GM23338 (cell line): ENCODE data around the gene SLC4A3. TPM values are rescaled to one million over a fixed set of nuclear protein-coding genes. Genes with fewer than 3 reads are reported as not detected.
A peak's percentile ranks its signal among the peaks of the same experiment; 100 is the strongest.

ENCODE experiments used
- ATAC-seq: fragments of 200-7000 bp; cut with Tn5 transposase; 3 replicates; pipeline ENCODE4 v1.9.1; 2020
- DNase-seq: peaks from one replicate; pipeline ENCODE4 v3.0.0-alpha.2; 2015; ENCODE audit warnings: low spot score
- H2AFZ ChIP-seq: fragments of 200-600 bp; sonication (generic); 2 replicates; pipeline ENCODE4 v1.8.0; 2016; ENCODE audit warnings: antibody characterized with exemption, mild to moderate bottlenecking, moderate library complexity
- H3F3A ChIP-seq: fragments of 200-600 bp; sonication (generic); replicated peaks from 2 replicates; pipeline ENCODE4 v1.8.0; 2017; ENCODE audit warnings: antibody characterized with exemption, mixed run types, low read depth
- H3K27ac ChIP-seq: fragments of 200-600 bp; sonication (generic); 2 replicates; pipeline ENCODE4 v1.6.1; 2016; ENCODE audit warnings: low read depth
- H3K27me3 ChIP-seq: fragments of 200-600 bp; sonication (generic); 2 replicates; pipeline ENCODE4 v1.8.0; 2016; ENCODE audit warnings: mild to moderate bottlenecking, mixed run types, moderate library complexity; ENCODE audit not compliant: insufficient read depth
- H3K36me3 ChIP-seq: fragments of 200-600 bp; sonication (generic); 2 replicates; pipeline ENCODE4 v1.8.0; 2016; ENCODE audit warnings: mild to moderate bottlenecking; ENCODE audit not compliant: insufficient read depth
- H3K4me1 ChIP-seq: fragments of 200-600 bp; sonication (generic); 2 replicates; pipeline ENCODE4 v1.8.0; 2016; ENCODE audit warnings: mild to moderate bottlenecking, moderate library complexity; ENCODE audit not compliant: insufficient read depth
- H3K4me2 ChIP-seq: fragments of 200-600 bp; sonication (generic); 2 replicates; pipeline ENCODE4 v1.7.1; 2017; ENCODE audit warnings: mixed run types
- H3K4me3 ChIP-seq: fragments of 200-600 bp; sonication (generic); 2 replicates; pipeline ENCODE4 v1.6.1; 2016; ENCODE audit warnings: mixed run types
- H3K79me2 ChIP-seq: fragments of 200-600 bp; sonication (generic); replicated peaks from 2 replicates; pipeline ENCODE4 v1.8.0; 2017; ENCODE audit warnings: mild to moderate bottlenecking; ENCODE audit not compliant: insufficient read depth
- H3K9me2 ChIP-seq: fragments of 200-600 bp; sonication (generic); 2 replicates; pipeline ENCODE4 v1.8.0; 2017; ENCODE audit not compliant: insufficient read depth
- H4K20me1 ChIP-seq: fragments of 200-600 bp; sonication (generic); replicated peaks from 2 replicates; pipeline ENCODE4 v1.8.0; 2017; ENCODE audit warnings: mild to moderate bottlenecking; ENCODE audit not compliant: insufficient read depth
- H3K27ac Mint-ChIP-seq: 2 replicates; pipeline ENCODE4 v1.8.0; 2020; ENCODE audit warnings: inconsistent platforms, mild to moderate bottlenecking, moderate library complexity, mixed read lengths
- H3K27me3 Mint-ChIP-seq: 3 replicates; pipeline ENCODE4 v1.8.0; 2022; ENCODE audit warnings: low read depth, mild to moderate bottlenecking, moderate library complexity, mixed read lengths, inconsistent platforms; ENCODE audit not compliant: insufficient read depth, poor library complexity
- H3K36me3 Mint-ChIP-seq: 3 replicates; pipeline ENCODE4 v1.8.0; 2021; ENCODE audit warnings: low read depth, mild to moderate bottlenecking, inconsistent platforms, moderate library complexity, mixed read lengths
- H3K4me1 Mint-ChIP-seq: 3 replicates; pipeline ENCODE4 v1.8.0; 2020; ENCODE audit warnings: mild to moderate bottlenecking, inconsistent platforms, mixed read lengths
- H3K4me3 Mint-ChIP-seq: 3 replicates; pipeline ENCODE4 v1.8.0; 2021; ENCODE audit warnings: moderate library complexity, mild to moderate bottlenecking, inconsistent platforms, mixed read lengths
- H3K9me3 Mint-ChIP-seq: 3 replicates; pipeline ENCODE4 v1.8.0; 2020; ENCODE audit warnings: moderate library complexity, mild to moderate bottlenecking, inconsistent platforms, mixed read lengths
- CREB1 ChIP-seq: fragments of 250-450 bp; sonication (Bioruptor Pico); IDR thresholded peaks from 2 replicates; pipeline ENCODE4 v1.5.0; 2020; ENCODE audit warnings: low read depth, mild to moderate bottlenecking, moderate library complexity
- CTCF ChIP-seq, 2 experiments: fragments of 200-600 bp in 1 of 2; sonication (generic) in 1 of 2; conservative IDR thresholded peaks; 2 replicates each; pipeline versions ENCODE4 v1.5.1 to v1.6.1; 2016 to 2017; ENCODE audit warnings: antibody characterized with exemption in 2 of 2, low read depth in 2 of 2, mild to moderate bottlenecking in 2 of 2, moderate library complexity in 1 of 2
- EZH2 ChIP-seq: fragments of 200-600 bp; sonication (generic); IDR thresholded peaks from one replicate; pipeline ENCODE4 v1.8.0; 2017; ENCODE audit warnings: antibody characterized with exemption, mild to moderate bottlenecking, low read depth; ENCODE audit not compliant: unreplicated experiment
- EZH2phosphoT487 ChIP-seq: fragments of 200-600 bp; sonication (generic); IDR thresholded peaks from one replicate; pipeline ENCODE4 v1.8.1; 2018; ENCODE audit warnings: antibody characterized with exemption; ENCODE audit not compliant: unreplicated experiment
- JUNB ChIP-seq: IDR thresholded peaks from one replicate; pipeline ENCODE4 v1.6.1; 2016; ENCODE audit warnings: antibody characterized with exemption; ENCODE audit not compliant: unreplicated experiment
- NANOG ChIP-seq: IDR thresholded peaks from 2 replicates; pipeline ENCODE4 v1.6.1; 2016; ENCODE audit warnings: antibody characterized with exemption, borderline replicate concordance
- POLR2AphosphoS5 ChIP-seq: IDR thresholded peaks from 2 replicates; pipeline ENCODE4 v1.6.1; 2016; ENCODE audit warnings: antibody characterized with exemption, low read depth
- STAT1 ChIP-seq: IDR thresholded peaks from one replicate; pipeline ENCODE4 v1.6.1; 2016; ENCODE audit warnings: antibody characterized with exemption; ENCODE audit not compliant: unreplicated experiment
- ZNF114 ChIP-seq: fragments of 250-450 bp; sonication (Bioruptor Pico); IDR thresholded peaks from 2 replicates; pipeline ENCODE4 v1.5.0; 2020; ENCODE audit warnings: mild to moderate bottlenecking, moderate library complexity
- ZNF331 ChIP-seq: fragments of 250-450 bp; sonication (Bioruptor Pico); IDR thresholded peaks from 2 replicates; pipeline ENCODE4 v1.5.0; 2020; ENCODE audit warnings: low read depth, mild to moderate bottlenecking, moderate library complexity
- polyA plus RNA-seq: library from polyadenylated mRNA; unstranded; fragments of >200 nt; fragmentation: Nextera tagmentation; extraction: Ambion mirVana; gene quantifications from 2 replicates; pipeline ENCODE4 v1.2.1, GENCODE V29; 2016
- total RNA-seq: library from RNA; depleted of rRNA; stranded (reverse); fragments of >200 nt; shearing (Covaris generic); gene quantifications from 2 replicates; pipeline ENCODE4 v1.2.3, GENCODE V29; 2014
- TF ChIP-seq, protein P1 (sequence below): fragments of 250-450 bp; sonication (Bioruptor Pico); IDR thresholded peaks from 2 replicates; pipeline ENCODE4 v1.5.0; 2020; ENCODE audit warnings: mild to moderate bottlenecking, moderate library complexity
- TF ChIP-seq, protein P2 (sequence below): IDR thresholded peaks from 2 replicates; pipeline ENCODE4 v1.6.1; 2016; ENCODE audit warnings: antibody characterized with exemption

The SLC4A3 gene
- total and polyA plus RNA-seq, 2 experiments from 2014 or later, result 3.6 to 6.8 TPM

GRCh38 chr2:219598308-219599078 lies 28.9 kb upstream of the SLC4A3 start:
- no peaks in the 10 kb centered on the region; the same call in 2 of the 3 replicates for H3K9me3 Mint-ChIP-seq
- H3K4me3 Mint-ChIP-seq, result peak overlapping the region; percentile 96
- DNase-seq (no peak), ATAC-seq (no peak)
- peaks cover 27% of the 10 kb centered on the region for H3K4me1 Mint-ChIP-seq
- peak overlapping the region; percentile 57 for H3K4me3 ChIP-seq
- peaks cover 9% of the 10 kb centered on the region; the same call in 1 of the 2 replicates for H3K79me2 ChIP-seq
- peak overlapping the region; percentile 99 for H3K27ac Mint-ChIP-seq
- TF ChIP-seq NANOG (no peak), POLR2AphosphoS5 (0 out of 2 replicates have a peak, but pooled peaks have one; percentile 4)
- peaks cover 26% of the 10 kb centered on the region for H3K4me1 ChIP-seq
- H3K4me2 ChIP-seq, result peak overlapping the region; percentile 81
- no peaks in the 10 kb centered on the region for H3K36me3 ChIP-seq
- peaks cover 2% of the 10 kb centered on the region for H3K27me3 Mint-ChIP-seq
- H3K27me3 ChIP-seq, result no peaks in the 10 kb centered on the region
- H4K20me1 ChIP-seq, result no peaks in the 10 kb centered on the region
- no peaks in the 10 kb centered on the region; the same call in 1 of the 2 replicates for H3F3A ChIP-seq
- H3K36me3 Mint-ChIP-seq, result peaks cover 3% of the 10 kb centered on the region; the same call in 2 of the 3 replicates
- H3K9me2 ChIP-seq, result no peaks in the 10 kb centered on the region
- peak overlapping the region; percentile 89 for H3K27ac ChIP-seq
- no peak overlapping the region for H2AFZ ChIP-seq

GRCh38 chr2:219603771-219604170 lies 23.7 kb upstream of the SLC4A3 start:
- no peaks in the 10 kb centered on the region for H3F3A ChIP-seq
- Mint-ChIP-seq H3K27me3 (peaks cover 14% of the 10 kb centered on the region), H3K27ac (no peak overlapping the region), H3K9me3 (no peaks in the 10 kb centered on the region), H3K36me3 (peaks cover 24% of the 10 kb centered on the region; the same call in 2 of the 3 replicates), H3K4me3 (no peak overlapping the region), H3K4me1 (peaks cover 5% of the 10 kb centered on the region; the same call in 2 of the 3 replicates)
- no peaks in the 10 kb centered on the region for H4K20me1 ChIP-seq
- H3K4me2 ChIP-seq, result no peak overlapping the region
- H3K4me3 ChIP-seq, result no peak overlapping the region
- H3K27ac ChIP-seq, result no peak overlapping the region
- H3K4me1 ChIP-seq, result peaks cover 2% of the 10 kb centered on the region; the same call in 1 of the 2 replicates
- DNase-seq, result no peak
- H3K9me2 ChIP-seq, result no peaks in the 10 kb centered on the region
- H3K79me2 ChIP-seq, result peaks cover 8% of the 10 kb centered on the region; the same call in 1 of the 2 replicates
- H2AFZ ChIP-seq, result no peak overlapping the region
- H3K36me3 ChIP-seq, result no peaks in the 10 kb centered on the region
- no peaks in the 10 kb centered on the region for H3K27me3 ChIP-seq
- ATAC-seq, result no peak
- TF ChIP-seq ZNF114, result no peak
- no peak for TF ChIP-seq EZH2phosphoT487
- TF ChIP-seq POLR2AphosphoS5, result no peak
- TF ChIP-seq, protein P1, sequence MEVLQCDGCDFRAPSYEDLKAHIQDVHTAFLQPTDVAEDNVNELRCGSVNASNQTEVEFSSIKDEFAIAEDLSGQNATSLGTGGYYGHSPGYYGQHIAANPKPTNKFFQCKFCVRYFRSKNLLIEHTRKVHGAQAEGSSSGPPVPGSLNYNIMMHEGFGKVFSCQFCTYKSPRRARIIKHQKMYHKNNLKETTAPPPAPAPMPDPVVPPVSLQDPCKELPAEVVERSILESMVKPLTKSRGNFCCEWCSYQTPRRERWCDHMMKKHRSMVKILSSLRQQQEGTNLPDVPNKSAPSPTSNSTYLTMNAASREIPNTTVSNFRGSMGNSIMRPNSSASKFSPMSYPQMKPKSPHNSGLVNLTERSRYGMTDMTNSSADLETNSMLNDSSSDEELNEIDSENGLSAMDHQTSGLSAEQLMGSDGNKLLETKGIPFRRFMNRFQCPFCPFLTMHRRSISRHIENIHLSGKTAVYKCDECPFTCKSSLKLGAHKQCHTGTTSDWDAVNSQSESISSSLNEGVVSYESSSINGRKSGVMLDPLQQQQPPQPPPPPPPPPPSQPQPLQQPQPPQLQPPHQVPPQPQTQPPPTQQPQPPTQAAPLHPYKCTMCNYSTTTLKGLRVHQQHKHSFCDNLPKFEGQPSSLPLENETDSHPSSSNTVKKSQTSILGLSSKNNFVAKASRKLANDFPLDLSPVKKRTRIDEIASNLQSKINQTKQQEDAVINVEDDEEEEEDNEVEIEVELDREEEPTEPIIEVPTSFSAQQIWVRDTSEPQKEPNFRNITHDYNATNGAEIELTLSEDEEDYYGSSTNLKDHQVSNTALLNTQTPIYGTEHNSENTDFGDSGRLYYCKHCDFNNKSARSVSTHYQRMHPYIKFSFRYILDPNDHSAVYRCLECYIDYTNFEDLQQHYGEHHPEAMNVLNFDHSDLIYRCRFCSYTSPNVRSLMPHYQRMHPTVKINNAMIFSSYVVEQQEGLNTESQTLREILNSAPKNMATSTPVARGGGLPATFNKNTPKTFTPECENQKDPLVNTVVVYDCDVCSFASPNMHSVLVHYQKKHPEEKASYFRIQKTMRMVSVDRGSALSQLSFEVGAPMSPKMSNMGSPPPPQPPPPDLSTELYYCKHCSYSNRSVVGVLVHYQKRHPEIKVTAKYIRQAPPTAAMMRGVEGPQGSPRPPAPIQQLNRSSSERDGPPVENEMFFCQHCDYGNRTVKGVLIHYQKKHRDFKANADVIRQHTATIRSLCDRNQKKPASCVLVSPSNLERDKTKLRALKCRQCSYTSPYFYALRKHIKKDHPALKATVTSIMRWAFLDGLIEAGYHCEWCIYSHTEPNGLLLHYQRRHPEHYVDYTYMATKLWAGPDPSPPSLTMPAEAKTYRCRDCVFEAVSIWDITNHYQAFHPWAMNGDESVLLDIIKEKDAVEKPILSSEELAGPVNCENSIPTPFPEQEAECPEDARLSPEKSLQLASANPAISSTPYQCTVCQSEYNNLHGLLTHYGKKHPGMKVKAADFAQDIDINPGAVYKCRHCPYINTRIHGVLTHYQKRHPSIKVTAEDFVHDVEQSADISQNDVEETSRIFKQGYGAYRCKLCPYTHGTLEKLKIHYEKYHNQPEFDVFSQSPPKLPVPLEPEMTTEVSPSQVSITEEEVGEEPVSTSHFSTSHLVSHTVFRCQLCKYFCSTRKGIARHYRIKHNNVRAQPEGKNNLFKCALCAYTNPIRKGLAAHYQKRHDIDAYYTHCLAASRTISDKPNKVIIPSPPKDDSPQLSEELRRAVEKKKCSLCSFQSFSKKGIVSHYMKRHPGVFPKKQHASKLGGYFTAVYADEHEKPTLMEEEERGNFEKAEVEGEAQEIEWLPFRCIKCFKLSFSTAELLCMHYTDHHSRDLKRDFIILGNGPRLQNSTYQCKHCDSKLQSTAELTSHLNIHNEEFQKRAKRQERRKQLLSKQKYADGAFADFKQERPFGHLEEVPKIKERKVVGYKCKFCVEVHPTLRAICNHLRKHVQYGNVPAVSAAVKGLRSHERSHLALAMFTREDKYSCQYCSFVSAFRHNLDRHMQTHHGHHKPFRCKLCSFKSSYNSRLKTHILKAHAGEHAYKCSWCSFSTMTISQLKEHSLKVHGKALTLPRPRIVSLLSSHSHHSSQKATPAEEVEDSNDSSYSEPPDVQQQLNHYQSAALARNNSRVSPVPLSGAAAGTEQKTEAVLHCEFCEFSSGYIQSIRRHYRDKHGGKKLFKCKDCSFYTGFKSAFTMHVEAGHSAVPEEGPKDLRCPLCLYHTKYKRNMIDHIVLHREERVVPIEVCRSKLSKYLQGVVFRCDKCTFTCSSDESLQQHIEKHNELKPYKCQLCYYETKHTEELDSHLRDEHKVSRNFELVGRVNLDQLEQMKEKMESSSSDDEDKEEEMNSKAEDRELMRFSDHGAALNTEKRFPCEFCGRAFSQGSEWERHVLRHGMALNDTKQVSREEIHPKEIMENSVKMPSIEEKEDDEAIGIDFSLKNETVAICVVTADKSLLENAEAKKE (CRISPR knock-in tag), result no peak
- TF ChIP-seq, protein P2, sequence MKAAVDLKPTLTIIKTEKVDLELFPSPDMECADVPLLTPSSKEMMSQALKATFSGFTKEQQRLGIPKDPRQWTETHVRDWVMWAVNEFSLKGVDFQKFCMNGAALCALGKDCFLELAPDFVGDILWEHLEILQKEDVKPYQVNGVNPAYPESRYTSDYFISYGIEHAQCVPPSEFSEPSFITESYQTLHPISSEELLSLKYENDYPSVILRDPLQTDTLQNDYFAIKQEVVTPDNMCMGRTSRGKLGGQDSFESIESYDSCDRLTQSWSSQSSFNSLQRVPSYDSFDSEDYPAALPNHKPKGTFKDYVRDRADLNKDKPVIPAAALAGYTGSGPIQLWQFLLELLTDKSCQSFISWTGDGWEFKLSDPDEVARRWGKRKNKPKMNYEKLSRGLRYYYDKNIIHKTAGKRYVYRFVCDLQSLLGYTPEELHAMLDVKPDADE, result no peak
- TF ChIP-seq CTCF (conservative IDR thresholded peaks at IDR 0.05; ENCODE audit: low read depth in 2 of 2), result no peak
- TF ChIP-seq CREB1 (CRISPR knock-in tag), result no peak
- no peak for TF ChIP-seq NANOG
- TF ChIP-seq STAT1, result no peak
- no peak for TF ChIP-seq JUNB
- no peak for TF ChIP-seq ZNF331
- TF ChIP-seq EZH2, result no peak
